Measurements from ENCODE around the gene RHO.

Gene RHO

GRCh38 chr3:129567176-129567705 is 38.8 kb downstream of the RHO start:
- H3K36me3 ChIP-seq (ENCODE audit: low read length): no peaks in the 10 kb centered on the region
- H3K9me3 ChIP-seq (ENCODE audit: insufficient read depth, low read length): no peaks in the 10 kb centered on the region
- no peaks in the 10 kb centered on the region for H3F3A ChIP-seq (ENCODE audit: insufficient read depth)
- H3K27ac ChIP-seq (ENCODE audit: low read depth, low read length): no peak overlapping the region
- H3K79me2 ChIP-seq (ENCODE audit: insufficient read depth, low read length): no peaks in the 10 kb centered on the region
- no peak overlapping the region for H3K4me2 ChIP-seq (ENCODE audit: low read depth, low read length, poor library complexity, severe bottlenecking)
- no peak overlapping the region for H2AFZ ChIP-seq (ENCODE audit: low read depth, low read length, severe bottlenecking)
- TF ChIP-seq CTCF (IDR thresholded peaks at IDR 0.05; ENCODE audit: insufficient read depth, low read length, poor library complexity, severe bottlenecking) (no peak), EZH2phosphoT487 (conservative IDR thresholded peaks at IDR 0.05; ENCODE audit: low read length) (no peak)
- no peaks in the 10 kb centered on the region for H3K27me3 ChIP-seq (ENCODE audit: low read length)
- no peak overlapping the region for H3K9ac ChIP-seq (ENCODE audit: low read length)
- no peak overlapping the region for H3K4me3 ChIP-seq (ENCODE audit: insufficient read depth, low read length, poor library complexity, severe bottlenecking)
- H4K20me1 ChIP-seq (ENCODE audit: low read depth, low read length): no peaks in the 10 kb centered on the region
- H3K9me2 ChIP-seq (replicated peaks; ENCODE audit: insufficient read depth, low read length): no peaks in the 10 kb centered on the region

- H3K27ac ChIP-seq (ENCODE audit: low read depth, low read length): no peak overlapping the region
- H3K4me3 ChIP-seq (ENCODE audit: insufficient read depth, low read length, poor library complexity, severe bottlenecking): no peak overlapping the region
- no peaks in the 10 kb centered on the region for H3K27me3 ChIP-seq (ENCODE audit: low read length)
- no peaks in the 10 kb centered on the region for H4K20me1 ChIP-seq (ENCODE audit: low read depth, low read length)
- H3K9me3 ChIP-seq (ENCODE audit: insufficient read depth, low read length): no peaks in the 10 kb centered on the region
- H3K79me2 ChIP-seq (ENCODE audit: insufficient read depth, low read length): no peaks in the 10 kb centered on the region
- H3K9me2 ChIP-seq (replicated peaks; ENCODE audit: insufficient read depth, low read length): no peaks in the 10 kb centered on the region
- TF ChIP-seq CTCF (IDR thresholded peaks at IDR 0.05; ENCODE audit: insufficient read depth, low read length, poor library complexity, severe bottlenecking): no peak
- TF ChIP-seq EZH2phosphoT487 (conservative IDR thresholded peaks at IDR 0.05; ENCODE audit: low read length): no peak
- H2AFZ ChIP-seq (ENCODE audit: low read depth, low read length, severe bottlenecking): no peak overlapping the region
- no peak overlapping the region for H3K9ac ChIP-seq (ENCODE audit: low read length)
- no peaks in the 10 kb centered on the region for H3K36me3 ChIP-seq (ENCODE audit: low read length)
- H3F3A ChIP-seq (ENCODE audit: insufficient read depth): no peaks in the 10 kb centered on the region
- no peak overlapping the region for H3K4me2 ChIP-seq (ENCODE audit: low read depth, low read length, poor library complexity, severe bottlenecking)
Measured at GRCh38 chr3:129567939-129568338, 39.5 kb downstream of the RHO start.

GRCh38 chr3:129569856-129570255 is 41.4 kb downstream of the RHO start:
- no peaks in the 10 kb centered on the region for H3K27me3 ChIP-seq (ENCODE audit: low read length)
- no peak overlapping the region for H3K4me2 ChIP-seq (ENCODE audit: low read depth, low read length, poor library complexity, severe bottlenecking)
- TF ChIP-seq EZH2phosphoT487 (conservative IDR thresholded peaks at IDR 0.05; ENCODE audit: low read length): no peak
- no peak for TF ChIP-seq CTCF (IDR thresholded peaks at IDR 0.05; ENCODE audit: insufficient read depth, low read length, poor library complexity, severe bottlenecking)
- no peaks in the 10 kb centered on the region for H3K79me2 ChIP-seq (ENCODE audit: insufficient read depth, low read length)
- H2AFZ ChIP-seq (ENCODE audit: low read depth, low read length, severe bottlenecking): no peak overlapping the region
- H3K4me3 ChIP-seq (ENCODE audit: insufficient read depth, low read length, poor library complexity, severe bottlenecking): no peak overlapping the region
- no peak overlapping the region for H3K27ac ChIP-seq (ENCODE audit: low read depth, low read length)
- H3K9me3 ChIP-seq (ENCODE audit: insufficient read depth, low read length): no peaks in the 10 kb centered on the region
- H3F3A ChIP-seq (ENCODE audit: insufficient read depth): no peaks in the 10 kb centered on the region
- no peak overlapping the region for H3K9ac ChIP-seq (ENCODE audit: low read length)
- H3K36me3 ChIP-seq (ENCODE audit: low read length): no peaks in the 10 kb centered on the region
- H3K9me2 ChIP-seq (replicated peaks; ENCODE audit: insufficient read depth, low read length): no peaks in the 10 kb centered on the region
- no peaks in the 10 kb centered on the region for H4K20me1 ChIP-seq (ENCODE audit: low read depth, low read length)
